CD4-positive, alpha-beta T cell treated with Interleukin-6 for 4 hours (primary cell): ENCODE results near the gene KDM4C.

ENCODE experiments used
- DNase-seq: peaks from one replicate; pipeline ENCODE4 v3.0.0-alpha.2; 2020; ENCODE audit warnings: mixed read lengths

KDM4C gene

DNA sequence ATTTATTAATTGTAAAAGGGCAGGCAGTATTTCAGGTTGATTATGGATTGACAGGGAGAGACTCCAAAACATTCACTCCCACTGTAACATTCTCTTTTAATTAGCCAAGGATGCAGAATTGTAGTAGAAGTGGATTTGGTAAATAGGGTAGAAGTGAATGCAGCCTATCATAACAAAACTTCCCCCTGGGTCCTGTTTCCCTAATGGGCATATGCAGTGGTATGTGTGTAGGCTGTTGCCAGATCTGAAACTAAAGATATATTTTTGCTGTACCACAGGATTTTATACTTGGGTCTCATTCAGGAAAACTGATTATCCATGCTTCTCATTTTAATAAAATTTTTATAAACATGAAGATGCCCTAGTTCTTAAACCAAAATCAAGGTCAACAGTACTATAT is 351.2 kb downstream of the KDM4C start:
- DNase-seq, result no peak

DNA sequence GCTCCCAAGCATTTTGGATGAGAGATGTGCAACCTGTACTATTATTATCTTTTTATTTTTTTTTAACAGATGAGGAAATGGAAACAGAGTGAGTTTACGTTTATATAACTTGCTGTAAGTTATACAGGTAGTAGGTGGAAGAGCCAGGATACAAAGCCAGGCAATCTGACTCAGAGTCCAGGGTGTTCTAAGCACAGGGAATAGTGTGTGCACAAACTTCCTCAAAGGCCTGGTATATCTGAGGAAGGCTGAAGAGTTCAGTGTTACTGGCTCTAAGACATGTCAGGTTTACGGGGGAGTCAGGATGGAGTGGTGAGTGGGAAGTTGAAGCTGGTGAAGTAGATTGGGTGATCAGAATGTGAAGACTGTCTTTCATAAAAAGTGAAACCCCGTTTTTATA is 353.6 kb downstream of the KDM4C start:
- DNase-seq, result no peak

DNA sequence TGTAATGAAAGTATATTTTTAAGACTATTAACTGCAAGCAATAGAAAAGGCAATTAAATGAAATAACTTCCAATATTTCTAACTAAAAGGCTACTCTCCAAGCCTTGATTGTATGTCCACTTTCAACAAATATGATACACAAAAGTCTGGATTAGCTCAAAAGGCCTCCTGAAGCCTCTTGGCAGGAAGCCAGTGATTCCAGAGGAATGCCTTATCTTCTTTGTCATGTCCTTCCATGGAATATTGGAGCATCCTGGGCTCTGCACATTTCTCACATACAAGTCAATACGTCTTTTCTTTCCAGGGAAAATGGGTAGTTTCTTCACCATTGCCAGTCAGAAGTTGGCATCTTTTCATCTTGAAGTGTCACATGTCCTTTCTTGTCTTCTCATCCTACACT is 357.8 kb downstream of the KDM4C start:
- no peak for DNase-seq

DNA sequence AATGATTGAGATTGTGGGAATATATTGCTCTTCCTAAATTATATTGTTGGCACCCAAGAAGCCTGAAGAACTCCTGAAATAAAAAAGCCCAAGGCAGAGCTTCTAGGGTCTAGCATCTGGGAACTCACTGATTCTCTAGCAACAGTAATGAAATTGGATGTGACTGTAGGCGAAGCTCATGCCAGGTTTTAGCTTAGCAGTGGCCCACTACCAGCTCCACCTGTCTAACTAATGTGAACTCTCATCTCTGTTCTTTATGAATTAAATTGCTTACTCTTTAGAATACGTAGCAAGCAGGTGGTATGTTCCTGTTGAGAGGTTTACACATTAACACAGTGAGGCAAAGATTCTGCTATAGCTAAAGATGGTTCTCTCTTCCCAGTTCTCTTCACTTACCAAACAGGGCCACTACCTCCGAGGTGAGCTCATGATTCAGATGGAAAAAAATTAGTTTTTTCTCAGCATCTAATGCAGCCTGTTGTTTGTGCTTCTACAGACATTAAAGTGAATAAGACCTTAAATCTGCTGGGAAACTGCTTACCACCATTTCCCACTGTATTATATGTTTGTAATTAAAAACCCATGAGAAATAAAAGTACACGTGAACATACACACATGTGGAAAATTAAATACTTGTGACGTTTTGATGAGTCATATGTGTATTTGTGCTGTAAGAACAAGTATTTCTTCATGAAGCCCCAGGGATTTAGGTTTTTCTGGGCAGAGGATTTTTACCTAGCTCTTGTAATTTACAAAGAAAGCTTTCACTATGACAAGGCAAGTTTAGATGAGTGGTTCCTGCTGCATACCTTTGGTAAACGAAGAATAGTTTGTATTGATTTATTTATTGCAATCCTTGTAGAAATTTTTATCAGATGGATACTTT is 360.1 kb downstream of the KDM4C start:
- no peak for DNase-seq

DNA sequence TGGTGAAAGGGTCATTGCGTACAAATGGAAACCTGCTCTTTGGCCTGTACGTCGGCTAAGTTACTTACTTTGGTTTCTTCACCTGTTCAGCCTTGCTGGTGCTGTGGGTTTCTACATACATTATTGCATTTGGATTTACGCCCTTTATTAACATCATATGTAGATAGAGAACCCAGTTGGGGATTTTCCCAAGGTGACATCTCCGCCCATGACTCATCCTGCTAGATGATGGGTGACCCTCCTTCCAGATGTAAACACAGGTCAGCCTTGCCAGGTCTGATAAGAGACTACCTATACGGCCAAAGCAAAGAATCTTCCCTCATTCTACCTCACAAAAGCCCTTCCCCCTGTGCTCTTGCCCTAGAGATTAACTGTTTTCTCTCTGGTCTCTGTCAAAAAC is 360.9 kb downstream of the KDM4C start:
- DNase-seq, result no peak

DNA sequence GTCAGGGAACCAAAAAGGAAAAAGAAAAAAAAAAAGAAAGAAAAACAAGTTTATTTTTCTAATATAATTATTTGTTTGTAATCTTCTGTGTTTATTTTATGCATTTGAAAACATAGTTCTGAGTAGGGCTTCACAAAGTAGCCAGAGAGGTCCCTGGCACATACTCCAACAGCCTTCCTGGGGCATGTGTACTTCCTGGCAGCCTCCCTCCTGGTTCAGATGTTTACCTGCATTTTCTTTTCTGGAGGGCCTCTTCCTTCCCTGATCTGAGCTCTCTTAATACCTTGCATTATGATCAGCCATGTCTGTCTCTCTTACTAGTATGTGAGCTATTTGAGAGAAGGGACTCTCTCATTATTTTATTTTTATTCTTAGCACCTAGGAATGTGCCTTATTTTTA is 361.8 kb downstream of the KDM4C start:
- no peak for DNase-seq

DNA sequence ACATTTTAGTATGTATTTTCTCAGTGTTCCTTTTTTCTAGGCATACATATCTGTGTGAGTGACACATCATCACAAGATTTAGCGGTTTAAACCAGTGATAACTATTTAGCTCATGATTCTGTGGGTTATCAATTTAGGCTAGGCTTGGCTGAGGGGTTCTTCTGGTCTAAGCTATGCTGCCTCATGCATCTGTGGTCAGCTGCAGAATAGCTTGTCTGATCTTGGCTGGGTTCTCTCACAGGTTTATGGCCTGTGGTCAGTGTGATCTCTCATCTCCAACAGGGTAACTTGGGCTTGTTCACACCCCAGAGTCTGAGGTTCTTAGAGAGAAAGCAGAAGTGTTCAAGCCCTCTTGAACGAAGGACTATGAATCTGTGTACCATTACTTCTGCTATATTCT is 363.3 kb downstream of the KDM4C start:
- DNase-seq, result no peak

DNA sequence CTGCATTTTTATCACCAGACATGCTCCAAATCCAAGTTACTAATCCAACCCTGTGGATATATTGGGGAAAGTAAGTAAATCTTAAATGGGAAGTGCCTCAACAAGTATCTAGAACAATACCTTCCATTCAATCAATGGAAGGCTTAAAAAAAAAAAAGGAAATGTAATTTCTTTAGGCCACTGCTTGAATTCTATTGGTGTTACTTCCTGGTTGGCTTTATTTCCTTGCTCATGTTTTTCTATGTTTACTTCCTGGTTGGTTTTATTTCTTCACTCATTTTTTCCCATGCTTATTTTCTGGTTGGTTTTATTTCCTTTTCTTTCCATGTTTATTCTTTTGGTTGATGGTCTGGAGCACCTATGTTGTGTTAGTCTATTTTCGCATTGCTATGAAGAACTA is 363.9 kb downstream of the KDM4C start:
- DNase-seq, result no peak

DNA sequence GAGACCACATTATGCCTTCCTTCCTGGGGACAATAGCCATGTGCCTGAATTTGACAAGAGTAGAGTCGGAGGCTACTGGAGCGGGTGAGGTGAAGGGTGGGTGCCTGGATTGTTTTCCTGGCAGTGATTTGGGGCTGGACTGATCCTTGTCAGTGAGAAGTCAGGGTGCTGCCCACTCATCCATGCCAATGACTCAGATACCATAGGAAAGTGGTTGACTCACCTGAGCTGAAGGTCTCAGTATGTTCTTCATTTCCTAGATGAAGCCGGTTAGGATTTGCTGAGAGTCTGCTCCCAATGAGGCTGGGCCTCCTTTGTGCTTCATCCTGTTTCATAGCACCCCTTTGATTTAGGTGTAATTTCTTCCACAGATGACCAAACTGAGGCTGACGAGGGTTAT is 366.0 kb downstream of the KDM4C start:
- no peak for DNase-seq

DNA sequence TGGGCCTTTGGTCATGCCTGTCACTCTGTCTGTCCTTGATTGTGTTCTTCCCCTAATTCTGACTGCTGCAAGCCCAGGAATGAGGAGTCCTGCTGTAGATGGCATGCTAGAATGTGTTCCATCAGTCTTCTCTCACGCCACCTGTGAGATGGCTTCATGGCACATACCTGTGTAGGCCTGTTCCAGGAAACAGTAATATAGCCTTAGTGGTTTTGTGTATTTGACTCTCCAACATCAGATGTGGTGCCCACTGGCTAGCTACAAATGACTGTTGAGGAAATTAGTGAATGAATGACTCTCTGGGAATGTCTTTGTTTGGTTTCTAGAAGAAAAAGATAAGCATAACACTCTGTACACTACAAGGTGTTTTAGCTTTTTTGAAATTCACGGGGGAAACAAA is 367.5 kb downstream of the KDM4C start:
- DNase-seq, result no peak

DNA sequence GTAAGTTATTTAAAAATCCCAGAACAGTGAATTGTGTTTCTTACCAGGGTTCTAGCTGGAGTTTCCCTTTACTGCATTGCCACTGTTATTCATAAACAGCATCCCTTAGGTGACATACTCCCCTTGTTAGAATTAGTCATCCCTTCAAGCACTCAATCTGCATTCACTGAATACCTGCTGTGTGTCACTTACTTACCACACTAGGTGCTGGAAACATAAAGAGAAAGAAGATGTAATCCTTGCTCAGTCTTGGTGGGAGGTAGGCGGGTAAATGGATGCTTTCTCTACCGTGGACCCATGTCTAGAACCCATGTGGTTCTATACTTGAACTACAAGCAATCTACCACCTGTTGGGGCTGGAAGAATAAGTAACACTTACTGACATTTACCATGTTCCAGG is 371.6 kb downstream of the KDM4C start:
- no peak for DNase-seq

DNA sequence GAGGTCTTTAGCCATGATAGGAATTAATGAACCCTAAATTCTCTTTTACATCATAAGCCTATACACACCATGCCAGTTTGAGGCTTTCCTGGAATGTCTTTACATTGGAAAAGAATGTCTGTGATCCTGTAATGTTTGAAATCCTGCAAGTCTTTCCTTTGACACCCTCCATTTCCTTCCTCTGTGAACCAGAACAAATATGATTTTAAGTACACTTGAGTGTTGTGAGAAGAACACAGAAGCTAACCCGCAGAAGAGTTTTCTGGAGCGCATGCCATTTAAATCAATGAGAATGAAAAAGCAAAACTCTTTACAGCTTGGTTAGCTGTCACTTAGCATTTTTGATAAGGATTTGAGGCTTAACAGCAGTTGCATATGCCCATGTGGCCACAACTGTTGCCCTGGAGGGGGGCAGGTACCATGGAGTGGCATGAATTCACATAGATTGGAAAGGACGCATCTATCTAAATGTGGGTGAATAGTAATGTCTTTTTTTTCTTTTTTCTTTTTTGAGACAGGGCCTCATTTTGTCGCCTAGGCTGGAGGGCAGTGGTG is 372.6 kb downstream of the KDM4C start:
- no peak for DNase-seq

DNA sequence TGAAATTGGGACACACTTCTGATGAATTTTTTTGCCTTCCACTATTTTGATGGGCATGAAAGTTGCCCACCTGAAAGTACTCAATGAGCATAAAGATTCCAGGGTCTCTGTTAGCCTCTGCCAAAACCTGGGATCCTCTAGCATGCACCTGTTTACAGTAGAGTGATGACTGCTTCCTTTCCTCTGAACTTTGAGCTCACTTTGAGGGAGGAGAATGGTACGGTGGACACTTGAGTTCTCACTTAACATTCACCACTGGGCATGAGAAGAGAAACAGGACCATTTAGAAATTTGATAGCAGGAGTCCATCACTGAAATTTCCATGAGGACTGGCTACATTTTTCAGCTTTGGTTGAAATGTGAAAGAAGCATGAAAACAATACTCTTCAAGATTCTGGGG is 374.8 kb downstream of the KDM4C start:
- no peak for DNase-seq

DNA sequence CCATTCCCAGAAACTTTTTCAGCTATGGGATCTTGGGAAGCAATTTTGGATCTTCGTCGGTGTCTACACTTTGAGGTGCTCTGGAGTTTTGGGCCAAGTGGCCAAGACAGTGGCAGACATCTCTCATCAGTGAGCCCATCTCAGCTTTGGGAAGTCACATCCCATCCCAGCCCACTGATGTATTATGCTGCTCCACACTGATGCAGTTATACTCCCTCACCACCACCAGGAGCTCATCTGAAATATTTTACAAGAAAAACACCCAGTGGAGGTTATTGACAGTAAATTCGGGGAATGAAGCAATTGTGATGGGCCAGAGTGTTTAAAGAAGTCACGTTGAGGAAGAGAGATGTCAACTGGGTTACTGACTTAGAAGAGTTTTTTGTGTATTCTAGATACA is 378.0 kb downstream of the KDM4C start:
- DNase-seq, result no peak

DNA sequence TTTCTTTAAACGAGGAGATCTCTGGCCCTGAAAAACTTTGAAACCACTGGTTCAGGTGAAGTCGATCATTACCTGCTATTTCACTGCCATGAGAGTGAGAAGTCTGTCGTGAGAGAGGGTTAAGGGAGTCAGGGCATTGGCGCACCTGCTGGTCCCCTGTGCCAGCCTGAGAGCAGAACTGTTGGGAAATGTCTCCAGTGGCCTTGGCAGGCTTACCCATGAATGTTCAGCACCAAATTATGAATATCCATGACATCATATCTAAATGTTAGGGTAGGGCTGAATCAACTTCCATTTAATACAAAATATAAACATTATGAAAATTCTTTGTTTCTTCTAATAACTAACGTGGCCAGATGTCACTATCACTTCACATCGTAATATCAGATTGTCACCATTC is 379.3 kb downstream of the KDM4C start:
- no peak for DNase-seq

DNA sequence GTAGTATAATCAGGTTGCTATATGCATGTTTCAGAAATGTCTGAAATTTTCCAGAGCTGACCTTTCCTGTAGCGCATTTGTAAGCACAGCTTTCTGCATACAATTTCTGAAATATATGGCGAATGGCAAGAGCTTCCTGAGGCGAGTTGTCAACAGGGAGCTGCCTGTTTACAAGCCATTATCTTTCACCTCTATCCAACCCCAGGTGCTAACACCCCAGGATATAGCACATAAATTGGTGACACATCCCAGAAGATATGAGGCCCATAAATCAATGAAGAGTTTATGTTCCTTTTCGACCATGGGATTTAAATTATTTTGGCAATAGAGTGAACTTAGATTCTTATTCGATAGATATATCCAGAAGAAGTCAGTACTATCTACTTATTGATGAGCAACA is 379.8 kb downstream of the KDM4C start:
- no peak for DNase-seq

DNA sequence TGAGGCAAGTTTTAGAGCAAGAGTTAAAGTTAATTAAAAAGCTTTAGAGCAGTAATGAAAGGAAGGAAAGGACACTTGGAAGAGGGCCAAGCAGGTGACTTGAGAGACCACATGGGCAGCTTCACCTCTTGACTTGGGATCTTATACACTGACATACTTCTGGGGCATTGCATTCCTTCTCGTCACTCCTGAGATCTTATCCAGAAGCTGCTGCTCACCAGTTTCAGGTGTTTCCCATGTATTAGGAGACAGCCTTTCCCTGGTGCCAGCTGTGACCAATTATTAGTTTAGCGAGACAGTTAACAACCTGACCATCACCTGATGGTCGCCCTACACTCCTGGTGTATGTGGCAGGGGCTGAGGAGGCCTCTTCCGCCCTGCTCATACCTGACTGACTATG is 382.1 kb downstream of the KDM4C start:
- no peak for DNase-seq

DNA sequence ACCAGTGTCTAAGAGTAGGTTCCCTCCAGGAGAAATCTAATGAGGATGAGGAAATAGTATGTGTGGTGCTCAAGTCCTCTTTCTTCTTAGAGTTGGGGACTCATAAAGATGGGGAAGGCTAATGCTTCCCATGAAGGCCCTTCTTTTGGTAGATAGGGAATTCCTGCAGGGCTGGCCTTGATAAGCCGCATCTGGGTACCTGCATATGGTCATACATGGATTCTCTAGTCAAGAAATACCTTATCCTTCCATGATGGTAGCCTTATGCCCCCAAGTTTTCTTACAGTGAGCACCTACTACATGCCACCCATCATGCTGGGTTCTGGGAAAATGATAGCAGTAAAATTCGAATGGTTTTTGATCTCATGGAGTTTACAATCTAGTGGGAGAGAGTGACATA is 382.6 kb downstream of the KDM4C start:
- DNase-seq, result no peak

DNA sequence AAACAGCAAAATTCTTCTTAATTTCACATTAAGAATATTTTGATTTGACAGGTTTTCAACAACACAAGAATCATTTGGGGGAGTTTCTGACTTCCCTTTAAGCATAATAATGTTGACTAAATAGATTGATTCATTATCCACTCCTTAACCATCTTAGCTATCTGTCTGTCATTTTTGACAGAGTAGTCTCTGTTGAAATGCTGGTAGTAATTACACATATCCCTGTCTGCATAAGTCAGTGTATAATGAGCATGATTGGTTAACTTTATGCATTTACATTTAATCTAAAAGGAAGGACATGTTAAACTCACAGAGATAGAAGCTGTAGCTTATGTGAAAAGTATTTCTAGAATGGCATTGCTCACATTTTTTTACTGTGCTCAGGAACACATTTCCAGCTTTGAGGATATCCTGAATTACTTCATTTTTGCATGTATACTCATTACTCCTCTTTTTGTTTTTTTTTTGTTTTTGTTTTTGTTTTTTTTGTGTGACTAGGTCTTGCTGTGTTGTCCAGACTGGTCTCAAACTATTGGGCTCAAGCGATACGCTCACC is 385.9 kb downstream of the KDM4C start:
- DNase-seq, result no peak

DNA sequence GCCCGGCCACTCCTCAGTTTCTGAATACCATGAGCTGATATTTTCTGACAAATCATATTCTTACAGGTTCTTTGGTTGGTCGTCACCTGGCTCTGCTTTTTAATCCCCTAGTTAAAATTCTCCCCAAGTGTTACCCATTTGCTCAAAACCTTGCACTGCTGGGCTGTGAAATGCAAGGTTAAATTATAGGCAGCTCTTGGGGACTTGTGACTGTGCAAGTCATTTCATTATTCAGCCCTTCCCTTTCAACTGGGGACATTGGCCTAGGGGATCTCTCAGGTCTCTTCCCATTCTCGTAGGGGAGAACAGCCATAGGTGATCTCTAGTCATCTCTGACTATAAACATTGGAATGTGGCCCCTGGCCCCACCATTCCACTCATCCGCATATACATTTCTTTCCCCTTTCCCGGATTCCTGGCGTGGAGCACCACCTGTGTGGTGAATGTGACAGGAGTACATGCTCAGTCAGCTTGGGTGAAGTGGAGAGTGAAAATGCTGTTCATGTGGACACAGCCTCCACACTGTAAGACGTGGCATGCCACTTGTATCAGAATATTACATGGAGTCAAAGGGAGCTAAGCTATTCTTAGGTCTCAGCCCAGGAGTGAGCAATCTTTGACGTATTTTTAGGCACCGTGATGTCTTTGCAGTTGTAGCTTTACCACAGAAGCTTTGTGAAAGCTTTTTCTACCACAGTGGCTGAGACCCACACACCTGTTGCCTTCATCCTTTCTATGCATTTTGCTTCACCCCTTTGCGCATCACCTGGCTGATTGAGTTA is 386.7 kb downstream of the KDM4C start:
- DNase-seq, result no peak

DNA sequence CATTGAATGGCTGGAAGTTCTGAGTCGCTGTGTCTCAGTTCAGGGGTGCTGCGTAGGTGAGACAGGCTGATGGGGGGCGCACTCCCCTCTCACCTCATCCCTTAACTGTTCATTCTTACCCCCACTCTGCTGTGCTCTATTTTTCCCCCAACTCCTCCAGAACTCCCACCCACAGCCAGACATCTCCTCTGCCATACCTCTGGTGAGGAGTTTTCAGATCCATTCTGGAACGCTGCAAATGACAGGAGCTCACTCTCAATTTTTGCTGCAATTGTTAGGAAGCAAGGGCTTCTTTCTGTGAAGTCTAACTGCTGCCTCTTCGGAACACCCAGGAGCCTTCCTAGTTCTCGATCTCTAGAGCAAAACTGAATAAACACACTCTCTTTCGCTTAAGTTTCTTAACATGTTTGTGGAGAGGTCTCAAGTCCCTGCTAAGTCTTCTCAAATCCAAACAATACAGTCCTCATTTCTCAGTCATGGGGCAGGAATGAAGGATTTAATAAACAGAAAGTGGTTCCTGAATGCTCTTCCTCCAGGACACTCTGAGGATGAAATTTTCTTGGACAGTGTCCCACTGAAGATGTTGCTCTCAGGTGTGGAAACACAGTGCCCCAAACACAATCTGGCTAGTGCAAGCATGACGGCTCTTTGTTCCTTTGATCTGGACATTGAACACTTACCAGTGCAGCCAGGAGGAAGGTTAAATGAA is 387.7 kb downstream of the KDM4C start:
- no peak for DNase-seq

DNA sequence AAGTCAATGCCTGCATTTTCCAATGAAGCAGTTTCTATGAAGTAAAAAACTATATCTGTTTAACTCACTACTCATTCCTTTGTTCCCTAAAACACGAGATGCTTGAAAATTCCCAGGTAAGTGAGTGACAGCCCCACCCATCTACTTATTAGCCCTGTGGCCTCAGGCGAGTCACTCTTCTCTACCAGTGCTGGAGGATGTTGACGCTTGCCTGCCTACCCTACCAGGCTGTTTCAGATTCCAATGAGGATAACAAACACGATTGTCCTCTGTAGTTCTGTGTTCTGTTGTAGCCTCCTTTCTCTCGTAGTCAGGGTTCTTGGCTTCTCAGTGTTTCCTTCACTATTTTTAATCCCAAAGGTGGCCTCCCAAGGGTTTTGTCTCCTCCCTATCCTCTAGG is 388.8 kb downstream of the KDM4C start:
- DNase-seq, result no peak
